GM10248 (cell line): ENCODE results near the gene MVP.
"Not testable (repeated sequence)": the region's sequence is repeated elsewhere in the genome, so short reads cannot be mapped to it uniquely, and the experiment has no call there.

Experiments
- CTCF ChIA-PET: fragments of 300-600 bp; sonication (Branson Sonifier 250); formaldehyde crosslinking; extraction: SDS; loops from one replicate; lab custom pipeline; 2021; ENCODE audit warnings: antibody characterized with exemption; lab: Yijun Ruan, JAX
- POLR2A ChIA-PET: fragments of 350-650 bp; sonication (Branson Sonifier 250); formaldehyde crosslinking; extraction: SDS; loops from one replicate; lab custom pipeline; 2020; ENCODE audit warnings: antibody characterized with exemption; lab: Yijun Ruan, JAX
- DNase-seq: peaks from one replicate; pipeline ENCODE4 v3.0.0; 2012; ENCODE audit errors: extremely low spot score
- CTCF ChIP-seq: IDR thresholded peaks from 2 replicates; pipeline ENCODE4 v1.5.1; 2012; ENCODE audit warnings: mild to moderate bottlenecking, low read depth; ENCODE audit errors: extremely low read depth, missing control alignments, control extremely low read depth

Gene MVP

GRCh38 chr16:29784157-29784556 is 36.1 kb upstream of the MVP start:
- ChIA-PET POLR2A (no interaction called here), CTCF (interaction anchor here (0.7 to 3.5 kb wide), 17 partner anchors 11 to 143 kb away, joined by 3 to 22 read pairs (median 6); partner anchors contain the start of gene MVP)
- DNase-seq, result no peak
- no peak for TF ChIP-seq CTCF

GRCh38 chr16:29784901-29785500 is 35.3 kb upstream of the MVP start:
- DNase-seq, result peak; percentile 79
- CTCF ChIA-PET, result interaction anchor here (0.8 to 3.5 kb wide), 27 partner anchors 8 to 247 kb away, joined by 3 to 22 read pairs (median 5); partner anchors contain the start of gene MVP
- POLR2A ChIA-PET, result no interaction called here
- peak; percentile 87 for TF ChIP-seq CTCF

GRCh38 chr16:29787155-29787554 is 33.1 kb upstream of the MVP start:
- POLR2A ChIA-PET, DNase-seq: not testable (repeated sequence)
- CTCF ChIA-PET, result interaction anchor here (1.3 to 3.0 kb wide), 4 partner anchors 10 to 108 kb away, joined by 3 to 18 read pairs (median 8); partner anchors contain the start of gene QPRT

GRCh38 chr16:29789775-29790182 is 30.5 kb upstream of the MVP start:
- no peak for TF ChIP-seq CTCF
- ChIA-PET CTCF (interaction anchor here (0.6 to 4.7 kb wide), 36 partner anchors 9 to 243 kb away, joined by 3 to 41 read pairs (median 5); partner anchors contain the start of genes C16orf54, HIRIP3, INO80E and MVP), POLR2A (interaction anchor here (0.7 to 1.6 kb wide), 5 partner anchors 13 to 145 kb away, joined by 3 to 4 read pairs (median 3); no protein-coding TSS in a partner anchor)
- no peak for DNase-seq

DNA sequence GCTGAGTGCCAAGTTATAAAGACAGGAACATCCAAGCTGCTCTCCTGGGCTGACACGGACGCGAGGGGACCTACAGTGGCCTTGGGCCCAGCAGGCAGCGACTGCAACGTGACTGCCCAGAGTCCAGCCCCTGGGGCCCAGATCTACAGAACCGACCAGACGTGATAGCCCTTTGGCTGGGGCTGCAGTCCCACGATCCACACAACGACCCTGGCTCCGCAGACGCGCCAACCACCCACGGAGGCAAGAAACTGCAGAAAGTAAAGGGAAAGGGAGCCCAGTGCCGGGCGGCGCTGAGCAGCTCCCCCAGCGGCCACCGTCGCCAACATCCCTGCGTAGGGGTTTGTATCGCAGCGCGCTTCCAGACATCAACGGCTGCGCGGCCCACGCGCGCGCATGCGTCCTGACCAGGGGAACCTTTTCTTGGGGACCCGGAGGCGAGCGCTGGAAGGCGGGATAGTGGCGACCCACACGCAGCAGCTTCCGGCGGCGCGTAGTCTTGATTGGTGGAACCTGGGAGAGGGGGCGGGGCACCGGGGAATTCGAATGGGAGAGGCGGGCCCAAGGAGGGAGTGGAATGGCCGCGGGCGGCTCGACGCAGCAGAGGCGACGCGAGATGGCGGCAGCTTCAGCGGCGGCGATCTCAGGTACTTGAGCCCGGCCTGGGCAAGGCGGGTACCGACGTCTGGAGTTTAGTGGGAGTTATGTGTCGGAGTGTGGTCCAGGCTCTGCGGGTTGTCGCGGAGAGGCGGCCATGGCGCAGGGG is 29.9 kb upstream of the MVP start, which contains the start of gene KIF22:
Gene KIF22 (plus strand): TSS at position 569 of the 766 bp plus-strand sequence. CDS start 9 bp downstream, at position 578.
- peak; percentile 100 for DNase-seq
- ChIA-PET CTCF (interaction anchor here (0.6 to 4.7 kb wide), 37 partner anchors 8 to 242 kb away, joined by 3 to 41 read pairs (median 5); partner anchors contain the start of genes C16orf54, HIRIP3, INO80E and MVP), POLR2A (interaction anchor here (0.7 to 1.6 kb wide), 5 partner anchors 13 to 146 kb away, joined by 3 to 4 read pairs (median 3); no protein-coding TSS in a partner anchor)
- peak; percentile 66 for TF ChIP-seq CTCF

DNA sequence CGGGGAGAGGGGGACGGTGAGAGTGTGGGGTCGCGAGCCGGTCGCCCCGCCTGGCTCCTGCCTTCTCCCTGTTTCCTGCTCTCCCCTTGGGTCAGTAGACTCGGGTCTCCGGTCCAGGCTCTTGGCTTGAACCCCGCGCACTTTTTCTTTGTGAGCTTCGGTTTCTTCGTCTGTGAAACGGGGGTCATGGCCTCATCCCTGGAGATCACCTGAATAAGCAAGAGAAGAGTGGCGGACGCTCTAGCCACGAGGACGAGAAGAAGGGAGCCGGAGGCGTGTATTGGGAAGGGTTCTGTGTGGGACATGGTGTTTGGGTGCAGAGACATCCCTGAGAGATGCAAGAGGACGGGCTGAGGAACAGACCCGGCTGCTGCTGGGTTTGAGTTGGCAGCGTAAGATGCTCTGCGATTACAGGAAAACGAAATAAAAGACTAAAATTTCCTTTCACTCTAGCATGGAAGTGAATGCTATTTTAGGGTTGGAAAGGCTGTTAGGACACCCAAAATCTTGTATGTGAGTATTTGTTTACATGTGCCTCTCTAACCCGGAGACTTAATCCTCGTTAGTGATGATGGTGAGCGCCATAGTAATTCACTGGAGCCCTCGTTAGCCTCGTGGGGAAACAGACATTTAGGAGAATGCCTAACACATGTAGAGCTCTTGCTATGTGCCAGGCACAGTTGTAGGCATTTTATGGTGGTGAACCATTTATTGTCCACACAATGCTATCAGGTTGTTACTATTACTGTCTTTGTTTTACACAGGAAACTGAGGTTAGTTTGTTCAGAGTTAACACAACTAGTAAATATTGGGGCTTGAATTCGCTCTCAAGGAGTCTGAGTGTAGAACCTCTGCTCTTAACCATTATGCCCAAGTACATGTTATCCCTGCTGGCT is 29.1 kb upstream of the MVP start:
- ChIA-PET CTCF (interaction anchor here (0.8 to 4.7 kb wide), 25 partner anchors 8 to 205 kb away, joined by 3 to 41 read pairs (median 6); partner anchors contain the start of genes C16orf54, HIRIP3, INO80E and MVP), POLR2A (interaction anchor here (0.8 to 1.6 kb wide), 4 partner anchors 12 to 147 kb away, joined by 3 to 4 read pairs (median 3); no protein-coding TSS in a partner anchor)
- TF ChIP-seq CTCF, result no peak
- no peak for DNase-seq
